ENCODE measurements around the gene PRR16. TPM values are rescaled to one million over a fixed set of nuclear protein-coding genes. Genes with fewer than 3 reads are reported as not detected.

PRR16 gene
- total RNA-seq, 1 donor from 2014 or later, result 28.7 TPM

- TF ChIP-seq, protein P1, sequence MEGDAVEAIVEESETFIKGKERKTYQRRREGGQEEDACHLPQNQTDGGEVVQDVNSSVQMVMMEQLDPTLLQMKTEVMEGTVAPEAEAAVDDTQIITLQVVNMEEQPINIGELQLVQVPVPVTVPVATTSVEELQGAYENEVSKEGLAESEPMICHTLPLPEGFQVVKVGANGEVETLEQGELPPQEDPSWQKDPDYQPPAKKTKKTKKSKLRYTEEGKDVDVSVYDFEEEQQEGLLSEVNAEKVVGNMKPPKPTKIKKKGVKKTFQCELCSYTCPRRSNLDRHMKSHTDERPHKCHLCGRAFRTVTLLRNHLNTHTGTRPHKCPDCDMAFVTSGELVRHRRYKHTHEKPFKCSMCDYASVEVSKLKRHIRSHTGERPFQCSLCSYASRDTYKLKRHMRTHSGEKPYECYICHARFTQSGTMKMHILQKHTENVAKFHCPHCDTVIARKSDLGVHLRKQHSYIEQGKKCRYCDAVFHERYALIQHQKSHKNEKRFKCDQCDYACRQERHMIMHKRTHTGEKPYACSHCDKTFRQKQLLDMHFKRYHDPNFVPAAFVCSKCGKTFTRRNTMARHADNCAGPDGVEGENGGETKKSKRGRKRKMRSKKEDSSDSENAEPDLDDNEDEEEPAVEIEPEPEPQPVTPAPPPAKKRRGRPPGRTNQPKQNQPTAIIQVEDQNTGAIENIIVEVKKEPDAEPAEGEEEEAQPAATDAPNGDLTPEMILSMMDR (IDR thresholded peaks at IDR 0.05), result no peak
- no peaks in the 10 kb centered on the region for H3K4me1 ChIP-seq
- intact Hi-C loops (cut with DNase I), result no loop called here
- no peak for DNase-seq (ENCODE audit: low spot score in 2 of 2)
- no peak overlapping the region for H3K27ac ChIP-seq
- no peaks in the 10 kb centered on the region for H3K36me3 ChIP-seq
- no peak overlapping the region for H3K4me3 ChIP-seq
- no peaks in the 10 kb centered on the region for H3K27me3 ChIP-seq
- H3K9me3 ChIP-seq, result no peaks in the 10 kb centered on the region
Measured at GRCh38 chr5:120550358-120550757, 86.3 kb downstream of the PRR16 start.

GRCh38 chr5:120552638-120553037 lies 88.5 kb downstream of the PRR16 start:
- Histone ChIP-seq H3K4me3 (no peak overlapping the region), H3K9me3 (no peaks in the 10 kb centered on the region), H3K36me3 (no peaks in the 10 kb centered on the region), H3K27me3 (no peaks in the 10 kb centered on the region), H3K4me1 (no peaks in the 10 kb centered on the region), H3K27ac (no peak overlapping the region)
- DNase-seq (ENCODE audit: low spot score in 2 of 2), result no peak
- TF ChIP-seq, protein P1 (IDR thresholded peaks at IDR 0.05), result no peak
- intact Hi-C loops (cut with DNase I), result no loop called here

- intact Hi-C loops (cut with DNase I), result no loop called here
Measured at GRCh38 chr5:120555345-120555744, 91.2 kb downstream of the PRR16 start.

GRCh38 chr5:120564013-120564412 lies 99.9 kb downstream of the PRR16 start:
- Histone ChIP-seq H3K27ac (no peak overlapping the region), H3K9me3 (no peaks in the 10 kb centered on the region), H3K4me3 (no peak overlapping the region), H3K36me3 (no peaks in the 10 kb centered on the region), H3K27me3 (no peaks in the 10 kb centered on the region), H3K4me1 (no peaks in the 10 kb centered on the region)
- intact Hi-C loops (cut with DNase I), result no loop called here
- no peak for DNase-seq (ENCODE audit: low spot score in 2 of 2)
- TF ChIP-seq, protein P1 (IDR thresholded peaks at IDR 0.05), result no peak

More at GRCh38 chr5:120555345-120555744, 91.2 kb downstream of the PRR16 start:
- no peak for DNase-seq (ENCODE audit: low spot score in 2 of 2)
- no peak overlapping the region for H3K4me3 ChIP-seq
- no peaks in the 10 kb centered on the region for H3K4me1 ChIP-seq
- no peak overlapping the region for H3K27ac ChIP-seq
- no peaks in the 10 kb centered on the region for H3K9me3 ChIP-seq
- no peaks in the 10 kb centered on the region for H3K36me3 ChIP-seq
- no peaks in the 10 kb centered on the region for H3K27me3 ChIP-seq
- TF ChIP-seq, protein P1 (IDR thresholded peaks at IDR 0.05), result no peak

DNA sequence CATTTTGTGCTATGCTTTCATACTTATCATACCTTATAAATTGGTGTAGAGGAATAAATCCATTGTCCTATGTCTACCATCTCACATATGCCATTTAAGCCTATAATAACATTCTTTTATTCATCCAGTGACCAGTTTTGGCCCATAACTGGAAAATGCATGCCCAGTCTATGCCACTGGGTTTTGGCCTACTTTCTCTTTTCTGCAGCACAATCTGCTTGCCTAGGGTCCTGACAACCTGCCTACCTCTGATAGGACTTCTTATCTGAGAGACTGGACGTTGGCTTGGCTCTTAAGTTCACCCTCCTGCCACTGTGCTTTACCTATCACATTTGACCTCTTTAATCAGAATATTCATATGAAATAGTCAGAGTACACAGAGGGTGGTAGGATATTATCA lies 103.0 kb downstream of the PRR16 start:
- DNase-seq (ENCODE audit: low spot score in 2 of 2), result no peak
- intact Hi-C loops (cut with DNase I), result no loop called here
- Histone ChIP-seq H3K4me3 (no peak overlapping the region), H3K27ac (no peak overlapping the region), H3K4me1 (no peaks in the 10 kb centered on the region), H3K36me3 (no peaks in the 10 kb centered on the region), H3K27me3 (no peaks in the 10 kb centered on the region), H3K9me3 (no peaks in the 10 kb centered on the region)
- TF ChIP-seq, protein P1 (IDR thresholded peaks at IDR 0.05), result no peak

GRCh38 chr5:120567921-120568320 lies 103.8 kb downstream of the PRR16 start:
- TF ChIP-seq, protein P1 (IDR thresholded peaks at IDR 0.05), result no peak
- Histone ChIP-seq H3K27me3 (no peaks in the 10 kb centered on the region), H3K4me1 (no peaks in the 10 kb centered on the region), H3K27ac (no peak overlapping the region), H3K4me3 (no peak overlapping the region), H3K9me3 (no peaks in the 10 kb centered on the region), H3K36me3 (no peaks in the 10 kb centered on the region)
- no peak for DNase-seq (ENCODE audit: low spot score in 2 of 2)
- intact Hi-C loops (cut with DNase I), result no loop called here

Measured in ascending aorta (tissue), 2 donors.